Esophagus muscularis mucosa (tissue), 4 donors: ENCODE measurements around the gene TMPRSS2. TPM values are rescaled to one million over a fixed set of nuclear protein-coding genes. Genes with fewer than 3 reads are reported as not detected.
A peak's percentile ranks its signal among the peaks of the same experiment; 100 is the strongest.

Source experiments
- DNase-seq: peaks from one replicate; pipeline ENCODE4 v3.0.0-alpha.2; 2017; ENCODE audit errors: extremely low spot score
- H3K27ac ChIP-seq, 4 donors: fragments of 200-600 bp; sonication (generic); replicated peaks in 1 of 4; 1 replicate in 3 of 4; 2 replicates in 1 of 4; pipeline ENCODE4 v1.5.1; 2016 to 2019; ENCODE audit warnings: mild to moderate bottlenecking in 1 of 4
- H3K27me3 ChIP-seq, 4 donors: fragments of 200-600 bp; sonication (generic); one replicate each; pipeline versions ENCODE4 v1.5.1 to v1.6.0; 2016 to 2019
- H3K36me3 ChIP-seq, 4 donors: fragments of 200-600 bp; sonication (generic); one replicate each; pipeline ENCODE4 v1.5.1; 2016 to 2019
- H3K4me1 ChIP-seq, 4 donors: fragments of 200-600 bp; sonication (generic); one replicate each; pipeline ENCODE4 v1.5.1; 2016 to 2019
- H3K4me3 ChIP-seq, 4 donors: fragments of 200-600 bp; sonication (generic); 1 replicate in 2 of 4; 2 replicates in 2 of 4; pipeline ENCODE4 v1.5.1; 2016 to 2019; ENCODE audit warnings: mild to moderate bottlenecking in 4 of 4, moderate library complexity in 1 of 4
- H3K9me3 ChIP-seq, 4 donors: fragments of 200-600 bp; sonication (generic); 1 replicate in 3 of 4; 2 replicates in 1 of 4; pipeline ENCODE4 v1.5.1; 2016 to 2019
- EP300 ChIP-seq: sonication (generic); formaldehyde crosslinking; IDR thresholded peaks from one replicate; pipeline ENCODE4 v1.6.1; 2017; ENCODE audit warnings: antibody characterized with exemption
- POLR2A ChIP-seq: fragments of 450-650 bp; IDR thresholded peaks from one replicate; pipeline ENCODE4 v1.6.1; 2017; ENCODE audit warnings: antibody characterized with exemption, moderate library complexity, mild to moderate bottlenecking, low read depth
- POLR2AphosphoS5 ChIP-seq, 2 donors: sonication (generic); formaldehyde crosslinking; IDR thresholded peaks; one replicate each; pipeline ENCODE4 v1.6.1; 2017; ENCODE audit warnings: antibody characterized with exemption in 2 of 2
- WGBS: methylation state at CpG from one replicate; pipeline ENCODE4 v1.1.5; 2018; 5-methylcytosine and 5-hydroxymethylcytosine counted together
- intact Hi-C: fragments of 100-400 bp; cut with DNase I; formaldehyde crosslinking; loops from one replicate; pipeline ENCODE4 v1.15.1; 2023
- total RNA-seq, 4 donors: library from RNA; depleted of rRNA; stranded (reverse); fragments of >200 nt; gene quantifications; one replicate each; pipeline versions ENCODE4 v1.1.0 to v1.2.1, GENCODE V29; 2016
- TF ChIP-seq, protein P1 (sequence below), 3 experiments: fragments of 200-600 bp in 2 of 3; fragments of 450-650 bp in 1 of 3; sonication (generic) in 2 of 3; IDR thresholded peaks; one replicate each; pipeline ENCODE4 v1.5.1; 2017 to 2019; ENCODE audit warnings: antibody characterized with exemption in 3 of 3, mild to moderate bottlenecking in 2 of 3, moderate library complexity in 1 of 3

TMPRSS2 gene
- total RNA-seq, 4 donors from 2014 or later, result 0.13 to 0.86 (median 0.42) TPM; not detected in 1

DNA sequence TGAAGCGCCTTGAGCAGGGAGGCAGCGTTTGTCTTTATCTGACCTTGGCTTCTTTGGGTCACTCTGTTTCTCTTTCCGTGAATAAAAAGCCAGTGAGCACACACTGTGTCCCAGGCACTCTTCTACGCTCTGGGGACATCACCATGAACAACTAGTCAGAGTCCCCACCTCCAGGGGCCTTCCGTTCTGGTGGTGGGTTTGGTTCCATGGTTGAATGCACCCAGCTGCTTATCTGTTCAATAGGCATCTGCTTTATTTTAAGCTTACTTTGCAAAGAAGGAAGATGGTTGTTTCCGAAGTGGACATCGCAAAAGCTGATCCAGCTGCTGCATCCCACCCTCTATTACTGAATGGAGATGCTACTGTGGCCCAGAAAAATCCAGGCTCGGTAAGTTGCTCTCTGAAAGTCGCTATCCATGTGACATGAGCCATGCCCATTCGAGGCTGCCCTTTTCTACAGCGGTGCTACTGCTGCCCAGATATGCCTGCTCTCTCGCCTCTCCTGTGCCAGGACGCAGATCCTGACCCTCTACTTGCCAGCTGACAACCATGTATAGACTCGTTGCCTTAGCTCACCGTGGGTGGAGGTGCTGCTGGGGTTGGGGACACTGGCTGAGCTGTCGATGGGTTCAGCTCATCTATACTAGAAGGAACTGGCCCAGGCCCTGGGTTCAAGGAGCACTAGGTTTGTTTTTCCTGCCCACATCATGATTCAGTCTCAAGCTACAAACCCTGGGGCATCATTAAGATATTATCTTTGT lies 76.0 kb downstream of the TMPRSS2 start:
- intact Hi-C loops, result no loop called here

DNA sequence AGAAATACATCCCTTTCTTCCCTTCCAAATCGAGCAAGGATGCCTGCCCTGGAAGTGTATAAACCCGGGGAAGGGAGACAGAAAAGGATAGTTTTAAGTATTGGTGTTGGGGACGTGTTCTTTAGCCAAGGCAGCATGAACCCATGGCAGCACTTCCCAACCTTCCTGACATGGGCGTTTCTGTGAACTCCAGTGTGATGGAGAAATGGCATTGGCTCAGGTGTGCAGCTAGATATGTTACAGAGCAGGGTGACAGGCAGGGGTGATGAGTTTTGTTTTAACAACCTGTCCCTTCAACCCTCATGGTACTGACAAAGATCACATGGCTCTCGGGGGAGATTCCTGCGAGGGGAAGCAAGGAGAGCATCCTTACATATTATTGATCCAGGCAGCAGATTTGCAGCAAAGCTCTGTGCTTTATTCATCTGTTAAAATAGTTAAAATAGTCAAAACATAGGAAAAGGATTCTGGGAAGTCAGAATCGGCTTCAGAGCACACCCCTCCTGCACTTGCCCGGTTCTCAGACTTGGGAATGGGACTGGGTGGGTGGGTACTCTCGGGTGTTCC lies 78.0 kb downstream of the TMPRSS2 start:
- no peak for TF ChIP-seq POLR2A
- TF ChIP-seq POLR2AphosphoS5 (IDR thresholded peaks at IDR 0.05), result no peak
- TF ChIP-seq, protein P1, sequence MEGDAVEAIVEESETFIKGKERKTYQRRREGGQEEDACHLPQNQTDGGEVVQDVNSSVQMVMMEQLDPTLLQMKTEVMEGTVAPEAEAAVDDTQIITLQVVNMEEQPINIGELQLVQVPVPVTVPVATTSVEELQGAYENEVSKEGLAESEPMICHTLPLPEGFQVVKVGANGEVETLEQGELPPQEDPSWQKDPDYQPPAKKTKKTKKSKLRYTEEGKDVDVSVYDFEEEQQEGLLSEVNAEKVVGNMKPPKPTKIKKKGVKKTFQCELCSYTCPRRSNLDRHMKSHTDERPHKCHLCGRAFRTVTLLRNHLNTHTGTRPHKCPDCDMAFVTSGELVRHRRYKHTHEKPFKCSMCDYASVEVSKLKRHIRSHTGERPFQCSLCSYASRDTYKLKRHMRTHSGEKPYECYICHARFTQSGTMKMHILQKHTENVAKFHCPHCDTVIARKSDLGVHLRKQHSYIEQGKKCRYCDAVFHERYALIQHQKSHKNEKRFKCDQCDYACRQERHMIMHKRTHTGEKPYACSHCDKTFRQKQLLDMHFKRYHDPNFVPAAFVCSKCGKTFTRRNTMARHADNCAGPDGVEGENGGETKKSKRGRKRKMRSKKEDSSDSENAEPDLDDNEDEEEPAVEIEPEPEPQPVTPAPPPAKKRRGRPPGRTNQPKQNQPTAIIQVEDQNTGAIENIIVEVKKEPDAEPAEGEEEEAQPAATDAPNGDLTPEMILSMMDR (IDR thresholded peaks at IDR 0.05), result no peak
- TF ChIP-seq EP300, result no peak
- 83% methylated on average over 9 of the region's 9 CpGs for WGBS
- no peaks in the 10 kb centered on the region for H3K9me3 ChIP-seq
- no peak overlapping the region for H3K27ac ChIP-seq
- intact Hi-C loops, result no loop called here
- peaks cover 4 to 30% (median 19%) of the 10 kb centered on the region in 4 donors for H3K4me1 ChIP-seq
- H3K36me3 ChIP-seq, result peaks cover 21 to 71% (median 40%) of the 10 kb centered on the region in 4 donors
- no peaks in the 10 kb centered on the region for H3K27me3 ChIP-seq
- no peak overlapping the region for H3K4me3 ChIP-seq
- DNase-seq, result peak; percentile 75

More for the DNA sequence above, 76.0 kb downstream of the TMPRSS2 start:
- Histone ChIP-seq H3K4me1 (peaks cover 0 to 18% (median 7%) of the 10 kb centered on the region in 4 donors), H3K27me3 (no peaks in the 10 kb centered on the region), H3K27ac (no peak overlapping the region), H3K9me3 (no peaks in the 10 kb centered on the region), H3K4me3 (no peak overlapping the region), H3K36me3 (peaks cover 24 to 91% (median 59%) of the 10 kb centered on the region in 4 donors)
- DNase-seq, result no peak
- TF ChIP-seq POLR2AphosphoS5 (IDR thresholded peaks at IDR 0.05), result no peak
- no peak for TF ChIP-seq EP300
- TF ChIP-seq, protein P1 (IDR thresholded peaks at IDR 0.05), result no peak
- no peak for TF ChIP-seq POLR2A
- WGBS, result 83% methylated on average over 14 of the region's 16 CpGs

DNA sequence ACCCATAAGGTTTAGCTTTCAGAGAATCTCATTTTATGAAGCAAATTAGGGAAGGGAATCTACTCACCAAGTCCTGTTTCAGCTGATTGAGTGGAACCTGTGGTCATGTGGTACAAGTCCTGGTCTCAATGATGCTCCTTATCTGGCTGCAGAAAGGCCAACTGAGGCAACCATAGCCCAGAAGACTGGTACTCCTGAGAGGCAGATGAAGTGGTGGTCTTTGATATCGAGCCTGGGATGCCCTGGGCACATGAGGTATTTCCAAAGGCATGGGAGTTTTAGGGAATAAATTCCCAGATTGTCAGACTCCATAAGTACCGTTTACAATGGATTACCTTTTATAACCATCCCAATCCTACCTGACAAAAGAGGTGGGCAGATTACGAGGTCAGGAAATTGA lies 78.7 kb downstream of the TMPRSS2 start:
- no peak overlapping the region for H3K4me3 ChIP-seq
- DNase-seq, result peak; percentile 50
- no peaks in the 10 kb centered on the region for H3K9me3 ChIP-seq
- peaks cover 4 to 30% (median 19%) of the 10 kb centered on the region in 4 donors for H3K4me1 ChIP-seq
- H3K27ac ChIP-seq, result no peak overlapping the region
- intact Hi-C loops, result no loop called here
- no peak for TF ChIP-seq POLR2AphosphoS5 (IDR thresholded peaks at IDR 0.05)
- TF ChIP-seq, protein P1 (IDR thresholded peaks at IDR 0.05), result no peak
- no peak for TF ChIP-seq EP300
- TF ChIP-seq POLR2A, result no peak
- peaks cover 18 to 64% (median 36%) of the 10 kb centered on the region in 4 donors for H3K36me3 ChIP-seq
- WGBS, result 92% methylated on average over 3 of the region's 3 CpGs
- H3K27me3 ChIP-seq, result no peaks in the 10 kb centered on the region

DNA sequence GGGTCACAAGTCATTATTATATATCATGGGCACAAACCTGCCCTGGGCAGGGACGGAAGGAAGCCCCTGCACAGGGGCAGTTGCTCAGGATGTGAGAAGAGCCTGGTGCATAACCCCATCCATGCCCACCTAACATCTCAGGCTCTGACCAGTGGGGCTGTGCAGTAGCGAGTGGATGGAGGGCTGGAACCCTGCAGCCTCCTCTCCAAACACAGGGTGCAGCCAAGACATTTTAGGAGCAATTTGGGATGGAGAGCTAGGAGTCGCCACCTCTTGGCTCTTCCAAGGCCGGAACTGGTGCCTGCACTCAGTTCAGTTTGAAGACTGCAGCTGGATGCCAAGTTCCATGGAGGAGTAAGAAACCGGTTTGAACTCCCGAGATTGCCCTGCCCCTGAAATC lies 79.1 kb downstream of the TMPRSS2 start:
- intact Hi-C loops, result no loop called here
- WGBS, result 89% methylated on average over 6 of the region's 6 CpGs
- Histone ChIP-seq H3K27me3 (no peaks in the 10 kb centered on the region), H3K4me1 (peaks cover 4 to 30% (median 19%) of the 10 kb centered on the region in 4 donors), H3K9me3 (no peaks in the 10 kb centered on the region), H3K36me3 (peaks cover 18 to 59% (median 33%) of the 10 kb centered on the region in 4 donors), H3K4me3 (no peak overlapping the region), H3K27ac (no peak overlapping the region)
- TF ChIP-seq POLR2AphosphoS5 (IDR thresholded peaks at IDR 0.05), result no peak
- no peak for TF ChIP-seq POLR2A
- TF ChIP-seq EP300, result no peak
- TF ChIP-seq, protein P1 (IDR thresholded peaks at IDR 0.05), result no peak
- DNase-seq, result peak; percentile 31
